ENCODE data around the gene LRRC1. TPM values are rescaled to one million over a fixed set of nuclear protein-coding genes. Genes with fewer than 3 reads are reported as not detected.

LRRC1 gene
- total RNA-seq, 1 experiment from 2014 or later, result 10.3 TPM

- H3K4me2 ChIP-seq (ENCODE audit: insufficient read depth, insufficient read length, low read length), result no peak overlapping the region
- no peak overlapping the region for H2BK120ac ChIP-seq (ENCODE audit: low read depth, low read length, poor library complexity, severe bottlenecking)
- no peaks in the 10 kb centered on the region for H4K20me1 ChIP-seq (ENCODE audit: control insufficient read depth, insufficient read depth, insufficient read length)
- no peaks in the 10 kb centered on the region for H3K23me2 ChIP-seq (ENCODE audit: insufficient read length, low read depth, low read length, poor library complexity, severe bottlenecking)
- H3K27ac ChIP-seq (ENCODE audit: insufficient read length, low read depth, low read length), result no peak overlapping the region
- no peak overlapping the region for H3K23ac ChIP-seq (ENCODE audit: insufficient read length, low read depth, low read length)
- H2BK5ac ChIP-seq (ENCODE audit: insufficient read length, low read length), result no peak overlapping the region
- Mint-ChIP-seq H3K9me3 (no peaks in the 10 kb centered on the region; a peak in 1 of 5 replicates), H3K36me3 (ENCODE audit: insufficient read depth in 1 of 3, low read depth in 3 of 3) (no peaks in the 10 kb centered on the region), H3K4me3 (no peak overlapping the region), H3K27me3 (ENCODE audit: low read depth) (no peaks in the 10 kb centered on the region), H3K4me1 (peaks cover 7 to 8% of the 10 kb centered on the region in 2 experiments), H3K27ac (no peak overlapping the region)
- H3K9ac ChIP-seq (ENCODE audit: extremely low read depth, insufficient read length, low read length), result no peak overlapping the region
- H2BK12ac ChIP-seq (ENCODE audit: insufficient read length, low read depth, low read length), result no peak overlapping the region
- no peak overlapping the region for H3K4ac ChIP-seq (ENCODE audit: low read depth, low read length)
- no peak overlapping the region for H2BK15ac ChIP-seq (ENCODE audit: low read depth, low read length)
- no peak for TF ChIP-seq CTCF (conservative IDR thresholded peaks at IDR 0.05)
- no peak for DNase-seq
- H4K5ac ChIP-seq (ENCODE audit: insufficient read length, low read depth, low read length), result no peak overlapping the region
- no peaks in the 10 kb centered on the region for H3K4me1 ChIP-seq (ENCODE audit: insufficient read depth, low read length)
- H3T11ph ChIP-seq (ENCODE audit: low read length), result no peak overlapping the region
- no peak overlapping the region for H4K91ac ChIP-seq (ENCODE audit: insufficient read length, low read depth, low read length)
- no peak overlapping the region for H3K56ac ChIP-seq (ENCODE audit: insufficient read length, low read depth, low read length)
- H3K79me1 ChIP-seq (ENCODE audit: insufficient read depth, low read depth, low read length, poor library complexity, severe bottlenecking), result no peaks in the 10 kb centered on the region
- no peak overlapping the region for H2AK5ac ChIP-seq (ENCODE audit: insufficient read length, low read length)
- H3K14ac ChIP-seq (ENCODE audit: insufficient read depth, low read length), result no peak overlapping the region
- no peak overlapping the region for H2BK20ac ChIP-seq (ENCODE audit: low read depth, low read length, poor library complexity, severe bottlenecking)
- H3K9me3 ChIP-seq (ENCODE audit: control insufficient read depth, low read depth, low read length), result no peaks in the 10 kb centered on the region
- no peaks in the 10 kb centered on the region; the same call in 1 of the 2 replicates for H3K79me2 ChIP-seq (ENCODE audit: insufficient read depth, low read length)
- H3K18ac ChIP-seq (ENCODE audit: insufficient read length, low read depth, low read length), result no peak overlapping the region
- no peaks in the 10 kb centered on the region for H3K27me3 ChIP-seq (ENCODE audit: insufficient read depth, low read length)
- H4K8ac ChIP-seq (replicated peaks; ENCODE audit: insufficient read length, low read depth, low read length), result no peak overlapping the region
- H2AFZ ChIP-seq (ENCODE audit: low read length), result no peak overlapping the region
Observed at GRCh38 chr6:53956804-53957203, 162.0 kb downstream of the LRRC1 start.

Measured in H9 (cell line).